Activated naive CD4-positive, alpha-beta T cell treated with anti-CD3 and anti-CD28 coated beads for 36 hours (primary cell): ENCODE results near the gene VAV1. TPM values are rescaled to one million over a fixed set of nuclear protein-coding genes. Genes with fewer than 3 reads are reported as not detected.

ENCODE experiments used
- CTCF ChIA-PET: fragments of 350-600 bp; sonication (Branson Sonifier 250); formaldehyde crosslinking; loops from one replicate; lab custom pipeline; 2021; ENCODE audit warnings: antibody characterized with exemption; lab: Charles Lee
- DNase-seq: peaks from one replicate; pipeline ENCODE4 v3.0.0-alpha.2; 2020
- H3K27ac Mint-ChIP-seq: one replicate; pipeline ENCODE4 v1.8.0; 2021; ENCODE audit warnings: mild to moderate bottlenecking, mixed read lengths
- H3K27me3 Mint-ChIP-seq: one replicate; pipeline ENCODE4 v1.8.0; 2021; ENCODE audit warnings: low read depth, mixed read lengths
- H3K36me3 Mint-ChIP-seq: one replicate; pipeline ENCODE4 v1.8.0; 2021; ENCODE audit warnings: low read depth, mixed read lengths
- H3K4me1 Mint-ChIP-seq: one replicate; pipeline ENCODE4 v1.8.0; 2021; ENCODE audit warnings: low read depth, mixed read lengths
- H3K4me3 Mint-ChIP-seq: one replicate; pipeline ENCODE4 v1.8.0; 2021; ENCODE audit warnings: mild to moderate bottlenecking, moderate library complexity, mixed read lengths
- H3K9me3 Mint-ChIP-seq: one replicate; pipeline ENCODE4 v1.8.0; 2021; ENCODE audit warnings: mixed read lengths
- intact Hi-C: fragments of 100-400 bp; cut with micrococcal nuclease; formaldehyde crosslinking; loops from one replicate; pipeline ENCODE4 v1.15.1; 2023
- total RNA-seq, 2 experiments: library from RNA; stranded (reverse); gene quantifications; one replicate each; pipeline ENCODE4 v1.2.3, GENCODE V29; 2021

Gene VAV1, protein sequence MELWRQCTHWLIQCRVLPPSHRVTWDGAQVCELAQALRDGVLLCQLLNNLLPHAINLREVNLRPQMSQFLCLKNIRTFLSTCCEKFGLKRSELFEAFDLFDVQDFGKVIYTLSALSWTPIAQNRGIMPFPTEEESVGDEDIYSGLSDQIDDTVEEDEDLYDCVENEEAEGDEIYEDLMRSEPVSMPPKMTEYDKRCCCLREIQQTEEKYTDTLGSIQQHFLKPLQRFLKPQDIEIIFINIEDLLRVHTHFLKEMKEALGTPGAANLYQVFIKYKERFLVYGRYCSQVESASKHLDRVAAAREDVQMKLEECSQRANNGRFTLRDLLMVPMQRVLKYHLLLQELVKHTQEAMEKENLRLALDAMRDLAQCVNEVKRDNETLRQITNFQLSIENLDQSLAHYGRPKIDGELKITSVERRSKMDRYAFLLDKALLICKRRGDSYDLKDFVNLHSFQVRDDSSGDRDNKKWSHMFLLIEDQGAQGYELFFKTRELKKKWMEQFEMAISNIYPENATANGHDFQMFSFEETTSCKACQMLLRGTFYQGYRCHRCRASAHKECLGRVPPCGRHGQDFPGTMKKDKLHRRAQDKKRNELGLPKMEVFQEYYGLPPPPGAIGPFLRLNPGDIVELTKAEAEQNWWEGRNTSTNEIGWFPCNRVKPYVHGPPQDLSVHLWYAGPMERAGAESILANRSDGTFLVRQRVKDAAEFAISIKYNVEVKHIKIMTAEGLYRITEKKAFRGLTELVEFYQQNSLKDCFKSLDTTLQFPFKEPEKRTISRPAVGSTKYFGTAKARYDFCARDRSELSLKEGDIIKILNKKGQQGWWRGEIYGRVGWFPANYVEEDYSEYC
- total RNA-seq: 100 to 1,000 TPM in 1 of 2 experiments, 10 to 100 TPM in 1; 93.6 to 103 TPM

DNA sequence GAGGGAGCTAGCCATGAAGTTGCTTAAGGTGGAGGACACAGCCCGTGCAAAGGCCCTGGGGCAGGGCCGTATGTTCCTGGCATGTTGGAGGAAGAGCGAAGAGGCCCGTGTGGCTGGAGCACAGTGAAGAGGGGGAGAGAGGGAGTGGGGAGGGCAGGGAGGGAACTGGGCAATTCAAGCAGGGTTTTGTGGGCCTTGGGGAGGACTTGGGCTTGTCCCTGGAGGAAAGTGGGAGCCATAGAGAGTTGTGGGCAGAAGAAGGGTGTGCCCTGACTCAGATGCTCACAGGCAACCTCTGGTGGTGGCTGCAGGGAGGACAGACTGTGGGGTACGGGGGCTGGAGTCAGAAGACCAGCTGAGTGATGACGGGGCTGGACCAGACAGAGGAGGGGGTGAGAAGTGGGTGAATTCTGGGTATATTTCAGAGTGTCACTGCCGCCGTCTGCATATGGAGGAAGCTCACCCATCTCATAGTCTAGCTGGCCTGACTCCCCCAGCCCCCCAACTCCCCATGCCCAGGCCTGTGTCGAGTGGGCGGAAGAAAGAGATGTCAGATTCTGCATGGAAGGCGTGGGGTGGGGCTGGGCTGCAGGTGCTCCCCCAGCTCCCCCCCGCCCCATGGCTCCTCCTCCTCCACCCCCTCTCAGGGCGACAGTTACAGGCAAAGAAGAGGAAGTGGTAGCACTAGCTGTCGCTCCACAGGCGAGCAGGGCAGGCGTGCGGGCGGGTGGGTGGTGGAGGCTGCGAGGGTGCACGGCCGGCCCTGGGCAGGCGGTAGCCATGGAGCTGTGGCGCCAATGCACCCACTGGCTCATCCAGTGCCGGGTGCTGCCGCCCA lies at the start of gene VAV1:
Gene VAV1 (plus strand): TSS at position 681 of the 838 bp plus-strand sequence. CDS start 100 bp downstream, at position 781.
- Mint-ChIP-seq H3K27me3 (no peaks in the 10 kb centered on the region), H3K36me3 (peaks cover 29% of the 10 kb centered on the region), H3K9me3 (peaks cover 2% of the 10 kb centered on the region), H3K4me1 (peaks cover 52% of the 10 kb centered on the region), H3K4me3 (peak within 1 kb of the TSS; percentile 98), H3K27ac (peak within 1 kb of the TSS; percentile 97)
- intact Hi-C loops: loop anchor here (1.0 to 5.0 kb wide), 3 partner anchors 33 to 945 kb away; partner anchors contain the start of gene TRIP10
- DNase-seq: peak; percentile 91
- CTCF ChIA-PET: interaction anchor here (0.7 to 3.2 kb wide), 12 partner anchors 9 to 256 kb away, joined by 3 to 20 read pairs (median 4); no protein-coding TSS in a partner anchor

DNA sequence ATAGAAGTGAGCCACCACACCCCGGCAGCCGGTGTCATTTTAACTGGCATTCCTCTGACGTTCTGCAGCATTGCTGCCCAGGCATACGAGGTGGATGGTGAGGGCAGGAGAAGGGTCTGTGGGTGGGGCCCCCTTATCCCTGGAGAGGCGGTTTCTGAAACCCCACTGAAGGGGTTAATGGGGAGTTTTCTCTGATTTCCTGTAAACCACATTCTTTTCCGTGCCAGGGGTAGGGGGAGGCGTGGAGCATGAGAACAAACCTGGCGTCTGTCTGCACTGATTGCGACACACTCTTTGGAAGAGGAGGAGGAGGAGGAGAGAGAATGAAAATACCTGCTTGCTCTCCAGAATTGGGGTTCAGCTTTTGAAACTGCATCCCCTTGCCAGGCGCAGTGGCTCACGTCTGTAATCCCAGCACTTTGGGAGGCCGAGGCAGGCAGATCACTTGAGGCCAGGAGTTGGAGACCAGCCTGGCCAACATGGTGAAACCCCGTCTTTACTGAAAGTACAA lies 49.3 kb upstream of the VAV1 start:
- H3K27me3 Mint-ChIP-seq: no peaks in the 10 kb centered on the region

DNA sequence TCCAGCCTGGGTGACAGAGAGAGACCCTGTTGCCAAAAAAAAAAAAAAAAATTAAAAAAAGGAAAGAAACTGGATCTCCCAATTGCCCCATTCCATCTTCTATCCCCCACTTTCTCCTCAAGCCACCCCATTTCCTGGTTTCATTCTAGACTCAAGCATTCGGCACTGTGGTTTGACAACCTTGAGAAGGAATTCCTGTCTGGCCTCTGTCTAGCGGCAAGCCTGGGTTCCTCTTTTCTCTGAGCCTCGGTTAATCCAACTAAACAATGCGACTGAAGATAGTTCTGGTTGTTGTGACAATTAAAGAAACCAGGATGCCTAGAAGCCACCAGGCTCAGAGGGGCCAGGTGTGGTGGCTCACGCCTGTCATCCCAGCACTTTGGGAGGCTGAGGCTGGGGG lies 48.8 kb upstream of the VAV1 start:
- DNase-seq: no peak
- intact Hi-C loops: no loop called here
- Mint-ChIP-seq H3K4me1 (peaks cover 17% of the 10 kb centered on the region), H3K27me3 (no peaks in the 10 kb centered on the region), H3K9me3 (no peaks in the 10 kb centered on the region), H3K4me3 (no peak overlapping the region), H3K36me3 (peaks cover 1% of the 10 kb centered on the region), H3K27ac (no peak overlapping the region)
- CTCF ChIA-PET: interaction anchor here (0.7 to 1.0 kb wide), 2 partner anchors 13 to 139 kb away, joined by 3 to 6 read pairs; no protein-coding TSS in a partner anchor

More for the DNA sequence above, 49.3 kb upstream of the VAV1 start:
- Mint-ChIP-seq H3K4me3 (no peak overlapping the region), H3K9me3 (no peaks in the 10 kb centered on the region), H3K4me1 (peaks cover 17% of the 10 kb centered on the region), H3K27ac (no peak overlapping the region), H3K36me3 (peaks cover under 1% of the 10 kb centered on the region)
- intact Hi-C loops: no loop called here
- CTCF ChIA-PET: interaction anchor here (1.0 kb wide), 1 partner anchor 12 kb away, joined by 3 read pairs; no protein-coding TSS in a partner anchor
- DNase-seq: no peak

DNA sequence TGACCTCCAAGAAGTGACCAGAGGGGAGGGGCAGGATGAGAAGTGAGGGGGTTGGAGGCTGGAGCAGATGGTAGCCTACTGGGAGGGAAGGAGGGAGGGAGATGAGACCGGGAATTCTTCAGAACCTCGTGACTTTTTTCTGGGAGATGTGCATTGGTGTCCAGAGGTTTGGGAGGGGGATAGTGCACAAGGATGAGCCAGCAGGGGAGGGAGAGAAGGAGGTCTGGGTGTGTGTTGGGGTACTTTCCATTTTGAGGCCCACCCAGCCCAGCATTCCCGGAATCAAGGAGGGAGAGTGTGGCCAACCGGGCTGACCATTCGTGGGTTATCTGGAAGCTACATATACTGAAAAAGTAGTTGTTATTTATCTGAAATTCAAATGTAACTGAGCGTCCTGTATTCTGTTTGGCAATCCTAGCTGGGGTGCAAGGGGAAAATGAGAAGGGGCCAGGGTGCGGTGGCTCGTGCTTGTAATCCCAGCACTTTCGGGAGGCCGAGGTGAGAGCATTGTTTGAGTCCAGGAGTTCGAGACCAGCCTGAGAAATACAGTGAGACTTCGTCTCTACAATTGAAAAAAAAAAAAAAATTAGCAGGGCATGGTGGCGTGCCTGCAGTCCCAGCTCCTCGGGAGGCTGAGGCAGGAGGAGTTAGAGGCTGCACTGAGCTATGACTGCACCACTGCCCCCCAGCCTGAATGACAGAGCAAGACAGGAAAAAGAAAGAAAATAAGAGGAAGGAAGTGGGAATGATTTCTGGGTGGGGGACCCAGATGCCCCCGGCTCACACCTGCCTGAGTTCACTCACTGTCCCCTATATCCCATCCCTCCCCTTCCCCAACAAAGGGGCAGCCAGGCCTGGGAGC lies 47.6 kb upstream of the VAV1 start:
- H3K9me3 Mint-ChIP-seq: no peaks in the 10 kb centered on the region
- H3K4me3 Mint-ChIP-seq: no peak overlapping the region
- intact Hi-C loops: no loop called here
- H3K4me1 Mint-ChIP-seq: peaks cover 17% of the 10 kb centered on the region
- no peak overlapping the region for H3K27ac Mint-ChIP-seq
- no peaks in the 10 kb centered on the region for H3K27me3 Mint-ChIP-seq
- no peak for DNase-seq
- peaks cover 1% of the 10 kb centered on the region for H3K36me3 Mint-ChIP-seq
- CTCF ChIA-PET: no interaction called here

DNA sequence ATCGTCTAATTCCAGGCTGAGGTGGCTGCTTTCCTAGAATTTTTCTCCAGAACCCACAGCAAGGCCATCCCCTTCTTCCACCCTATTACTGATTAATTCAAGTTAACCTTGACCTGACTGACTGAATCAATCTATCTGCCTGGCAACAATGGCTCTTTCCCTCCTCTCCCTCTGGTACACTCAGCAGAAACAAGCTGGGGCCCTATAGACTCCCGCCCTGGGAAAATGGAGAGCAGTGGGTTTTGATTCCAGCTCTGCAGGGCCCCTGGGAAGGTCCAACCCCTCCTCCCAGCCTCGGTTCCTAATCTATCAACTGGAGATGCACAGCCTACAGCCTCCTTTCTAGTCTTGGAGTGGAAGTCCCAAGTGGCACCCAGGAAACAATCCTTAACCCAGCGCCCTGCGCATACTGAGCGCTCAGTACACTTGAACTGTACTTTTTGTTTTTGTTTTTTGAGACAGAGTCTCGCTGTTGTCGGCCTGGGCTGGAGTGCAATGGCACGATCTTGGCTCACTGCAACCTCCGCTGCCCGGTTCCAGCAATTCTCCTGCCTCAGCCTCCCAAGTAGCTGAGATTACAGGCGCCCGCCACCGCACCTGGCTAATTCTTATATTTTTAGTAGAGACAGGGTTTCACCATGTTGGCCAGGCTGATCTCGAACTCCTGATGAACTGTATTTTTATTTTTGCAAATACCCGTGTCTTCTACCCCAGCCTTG lies 46.8 kb upstream of the VAV1 start:
- CTCF ChIA-PET: no interaction called here
- peaks cover 16% of the 10 kb centered on the region for H3K4me1 Mint-ChIP-seq
- intact Hi-C loops: no loop called here
- H3K27me3 Mint-ChIP-seq: no peaks in the 10 kb centered on the region
- no peaks in the 10 kb centered on the region for H3K9me3 Mint-ChIP-seq
- no peak overlapping the region for H3K27ac Mint-ChIP-seq
- H3K36me3 Mint-ChIP-seq: peaks cover 1% of the 10 kb centered on the region
- no peak for DNase-seq
- H3K4me3 Mint-ChIP-seq: no peak overlapping the region

DNA sequence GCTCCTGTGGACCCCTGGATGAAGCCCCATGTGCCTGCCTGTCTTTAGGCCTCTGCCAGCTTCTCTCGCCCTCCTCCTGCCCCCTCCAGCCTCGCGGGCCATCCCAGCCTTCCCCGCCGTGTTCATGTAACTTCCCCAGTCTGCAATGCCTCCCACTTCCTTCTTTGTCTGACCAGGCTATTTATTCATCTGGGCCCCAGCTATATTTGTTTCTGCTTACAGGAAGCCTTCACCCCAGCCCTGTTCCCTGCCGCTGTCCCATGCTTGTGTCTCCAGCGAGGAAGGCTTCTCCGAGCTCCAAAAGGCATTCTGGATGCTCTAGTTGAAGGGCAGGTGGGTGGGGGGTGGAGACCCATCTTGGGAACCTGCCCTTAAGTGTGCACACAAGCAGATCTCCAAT lies 44.2 kb upstream of the VAV1 start:
- H3K4me3 Mint-ChIP-seq: no peak overlapping the region

DNA sequence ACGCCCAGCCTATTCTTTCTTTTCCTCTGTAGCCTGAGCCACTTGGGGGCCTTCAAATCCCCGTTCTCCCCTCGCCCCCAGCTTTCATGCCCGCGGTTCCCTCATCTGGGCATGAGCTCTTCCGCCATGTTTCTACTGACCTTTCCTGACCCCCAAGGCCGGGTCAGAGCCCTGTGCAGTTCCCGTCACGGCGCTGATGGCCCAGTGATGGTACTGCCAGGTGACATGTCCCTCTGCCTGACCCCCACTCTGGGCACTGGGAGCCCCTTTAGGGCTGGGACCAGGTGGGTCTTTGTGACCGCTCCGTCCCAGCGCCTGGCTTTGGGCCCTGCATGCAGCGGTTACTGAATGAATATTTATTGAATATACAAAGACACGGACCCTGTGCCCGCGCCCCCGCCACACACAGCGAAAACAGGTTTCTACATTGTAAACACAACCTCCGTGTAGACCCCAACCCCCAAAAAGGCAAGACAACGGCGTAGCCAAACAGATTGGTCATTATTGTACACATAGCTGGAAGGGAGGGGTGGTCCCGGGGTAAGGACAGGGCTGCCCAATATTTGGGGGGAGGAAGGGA lies 42.8 kb upstream of the VAV1 start:
- DNase-seq: no peak
- CTCF ChIA-PET: no interaction called here
- H3K27me3 Mint-ChIP-seq: no peaks in the 10 kb centered on the region
- peaks cover 13% of the 10 kb centered on the region for H3K36me3 Mint-ChIP-seq
- H3K4me1 Mint-ChIP-seq: no peaks in the 10 kb centered on the region
- no peak overlapping the region for H3K4me3 Mint-ChIP-seq
- H3K9me3 Mint-ChIP-seq: no peaks in the 10 kb centered on the region
- no peak overlapping the region for H3K27ac Mint-ChIP-seq
- intact Hi-C loops: no loop called here

More for the DNA sequence above, 44.2 kb upstream of the VAV1 start:
- no peak for DNase-seq
- H3K4me1 Mint-ChIP-seq: peaks cover 2% of the 10 kb centered on the region
- H3K27ac Mint-ChIP-seq: no peak overlapping the region
- intact Hi-C loops: no loop called here
- H3K36me3 Mint-ChIP-seq: peaks cover 11% of the 10 kb centered on the region
- CTCF ChIA-PET: interaction anchor here (0.9 kb wide), 1 partner anchor 178 kb away, joined by 5 read pairs; no protein-coding TSS in a partner anchor
- no peaks in the 10 kb centered on the region for H3K27me3 Mint-ChIP-seq
- H3K9me3 Mint-ChIP-seq: no peaks in the 10 kb centered on the region

DNA sequence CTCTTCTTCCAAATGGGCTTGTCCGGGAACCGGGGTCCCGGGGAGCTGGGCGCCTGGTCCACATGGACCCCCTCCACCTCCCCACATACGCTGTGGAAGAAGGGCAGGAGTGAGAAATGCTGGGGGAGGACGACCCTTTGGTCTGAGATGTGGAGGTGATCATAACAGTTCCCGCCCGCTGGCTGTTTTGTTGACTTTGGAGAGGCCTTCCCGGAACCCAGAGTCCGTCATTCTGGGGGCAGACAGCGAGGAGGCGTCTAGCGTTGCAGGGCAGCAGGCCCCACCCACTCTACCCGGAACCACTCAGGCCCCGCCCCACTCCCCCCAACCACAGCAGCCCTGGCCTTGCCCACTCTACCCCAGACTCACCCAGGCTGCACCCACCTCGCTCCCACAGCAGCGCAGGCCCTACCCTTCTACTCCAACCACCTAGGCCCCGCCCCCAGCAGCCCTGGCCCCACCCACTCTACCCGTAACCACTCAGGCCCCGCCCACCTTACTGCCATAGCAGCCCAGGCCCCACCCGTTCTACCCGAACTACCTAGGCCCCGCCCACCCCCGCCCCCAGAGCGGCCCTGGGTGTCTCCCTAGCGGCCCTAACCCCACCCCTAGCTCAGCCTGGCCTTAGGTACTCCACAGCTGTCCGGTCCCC lies 42.2 kb upstream of the VAV1 start:
- no peaks in the 10 kb centered on the region for H3K9me3 Mint-ChIP-seq
- intact Hi-C loops: no loop called here
- peaks cover 2% of the 10 kb centered on the region for H3K4me1 Mint-ChIP-seq
- H3K27me3 Mint-ChIP-seq: no peaks in the 10 kb centered on the region
- DNase-seq: peak; percentile 58
- no peak overlapping the region for H3K4me3 Mint-ChIP-seq
- CTCF ChIA-PET: no interaction called here
- H3K27ac Mint-ChIP-seq: no peak overlapping the region
- peaks cover 13% of the 10 kb centered on the region for H3K36me3 Mint-ChIP-seq

DNA sequence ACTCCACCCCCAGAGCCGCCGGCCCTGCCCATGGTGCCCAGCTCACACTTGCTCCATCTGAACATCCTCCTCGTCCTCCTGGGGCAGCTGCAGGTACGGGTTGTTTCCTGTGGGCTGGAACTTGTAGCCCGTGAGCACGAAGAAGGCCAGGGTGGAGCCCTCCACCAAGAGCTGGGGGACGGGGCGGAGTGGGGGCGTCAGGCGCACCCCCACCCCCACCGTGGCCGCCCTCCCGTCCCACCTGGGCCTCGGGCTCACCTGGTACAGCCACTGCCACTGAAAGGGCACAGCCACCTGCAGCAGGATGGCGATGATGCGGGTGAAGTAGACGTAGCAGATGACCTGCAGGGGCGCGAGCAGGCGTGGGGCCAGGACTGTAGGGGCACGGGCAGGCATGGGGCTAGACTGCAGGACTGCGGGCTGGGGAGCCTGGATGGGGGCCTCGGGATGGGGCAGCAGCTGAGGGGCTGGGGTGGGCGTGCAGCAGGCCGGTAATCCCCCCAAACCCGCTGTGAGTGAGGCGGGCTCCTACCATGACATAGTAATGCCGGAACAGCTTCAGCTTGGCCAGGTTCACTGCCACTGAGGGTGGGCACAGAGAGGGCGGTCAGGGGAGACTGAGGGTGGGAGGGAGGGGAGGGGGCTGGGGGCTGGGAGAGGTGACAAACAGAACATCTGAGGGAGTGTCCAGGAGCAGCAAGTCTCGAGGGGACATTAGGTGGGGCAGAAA lies 41.4 kb upstream of the VAV1 start:
- no peak for DNase-seq
- Mint-ChIP-seq H3K9me3 (no peaks in the 10 kb centered on the region), H3K27ac (no peak overlapping the region), H3K4me3 (no peak overlapping the region), H3K4me1 (peaks cover 10% of the 10 kb centered on the region), H3K27me3 (no peaks in the 10 kb centered on the region), H3K36me3 (peaks cover 13% of the 10 kb centered on the region)
- intact Hi-C loops: no loop called here
- CTCF ChIA-PET: no interaction called here
